Measurements from ENCODE around the gene LSS. TPM values are rescaled to one million over a fixed set of nuclear protein-coding genes. Genes with fewer than 3 reads are reported as not detected.
A peak's percentile ranks its signal among the peaks of the same experiment; 100 is the strongest.

Gene LSS
- total and polyA plus RNA-seq, 2 of the 8 experiments (the other 6 are each of a cell fraction or from before 2014, with no cell fraction given) = 96.1 to 123 TPM

DNA sequence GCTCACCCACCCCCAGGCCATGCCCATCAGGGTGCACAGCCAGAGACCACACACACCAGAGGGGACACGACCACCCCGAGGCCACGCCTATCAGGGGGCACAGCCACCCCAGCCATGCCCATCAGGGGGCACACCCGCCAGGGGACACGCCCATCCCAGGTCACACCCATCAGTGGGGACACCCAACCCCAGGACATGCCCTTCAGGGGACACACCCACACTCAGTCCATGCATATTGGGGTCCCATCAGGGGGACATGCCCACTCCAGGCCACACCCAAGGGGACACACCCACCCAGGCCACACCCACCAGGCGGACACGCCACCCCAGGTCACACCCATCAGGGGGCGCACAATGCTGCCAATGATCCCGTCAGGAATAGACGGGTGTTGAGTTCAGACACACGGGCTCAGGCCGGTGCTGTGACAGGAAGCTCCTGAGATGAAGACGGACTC, 36.1 kb upstream of the LSS start:
- Histone ChIP-seq H3K4me3 (ENCODE audit: extremely low read depth in 1 of 4, insufficient read depth in 2 of 4, low read depth in 3 of 4, low read length in 4 of 4) (no peak overlapping the region), H3K18ac (ENCODE audit: extremely low read depth, low read length) (no peak overlapping the region), H3K9ac (replicated peaks in 1 of 4; ENCODE audit: extremely low read depth in 1 of 4, low read depth in 3 of 4, low read length in 3 of 4) (no peak overlapping the region), H4K5ac (ENCODE audit: insufficient read length, low read depth, low read length) (no peak overlapping the region), H2BK5ac (ENCODE audit: low read depth, low read length) (no peak overlapping the region; the same call in 1 of the 2 replicates), H3K23me2 (ENCODE audit: low read depth, low read length) (no peaks in the 10 kb centered on the region), H3K79me2 (ENCODE audit: control insufficient read depth in 1 of 2, insufficient read depth in 2 of 2, low read length in 2 of 2) (no peaks in the 10 kb centered on the region), H2BK20ac (ENCODE audit: low read length) (no peak overlapping the region), H2BK120ac (replicated peaks; ENCODE audit: low read depth, low read length) (no peak overlapping the region), H3K23ac (ENCODE audit: insufficient read length) (no peak overlapping the region), H3K4me2 (ENCODE audit: insufficient read depth in 1 of 2, low read depth in 2 of 2, low read length in 2 of 2) (no peak overlapping the region), H2AFZ (ENCODE audit: low read length) (no peak overlapping the region), H3K4ac (replicated peaks; ENCODE audit: insufficient read length, low read depth, low read length) (no peak overlapping the region), H3K56ac (replicated peaks; ENCODE audit: insufficient read length, low read depth, low read length) (no peak overlapping the region), H3K27me3 (replicated peaks in 1 of 4; ENCODE audit: control insufficient read depth in 3 of 4, extremely low read depth in 1 of 4, insufficient read depth in 3 of 4, low read length in 3 of 4) (no peaks in the 10 kb centered on the region), H4K20me1 (replicated peaks in 1 of 2; ENCODE audit: control insufficient read depth in 1 of 2, insufficient read depth in 2 of 2, low read length in 2 of 2) (peaks cover 8 to 20% of the 10 kb centered on the region in 2 experiments), H3K4me1 (replicated peaks in 1 of 4; ENCODE audit: control insufficient read depth in 3 of 4, insufficient read depth in 4 of 4, low read length in 3 of 4) (no peaks in the 10 kb centered on the region), H3K79me1 (ENCODE audit: low read depth, low read length) (peaks cover 4% of the 10 kb centered on the region; the same call in 1 of the 2 replicates), H4K8ac (ENCODE audit: extremely low read depth, insufficient read depth, low read length) (no peak overlapping the region), H4K91ac (replicated peaks; ENCODE audit: insufficient read length, low read length) (no peak overlapping the region), H2BK12ac (ENCODE audit: low read depth, low read length) (no peak overlapping the region), H2AK5ac (ENCODE audit: low read depth, low read length) (no peak overlapping the region), H3K9me3 (ENCODE audit: insufficient read depth in 2 of 2, low read depth in 1 of 2, low read length in 1 of 2) (no peaks in the 10 kb centered on the region), H2BK15ac (ENCODE audit: low read length) (no peak overlapping the region), H3K14ac (ENCODE audit: insufficient read length) (no peak overlapping the region), H3K36me3 (ENCODE audit: control insufficient read depth in 2 of 4, insufficient read depth in 4 of 4, low read length in 3 of 4) (peaks cover 21 to 53% (median 48%) of the 10 kb centered on the region in 4 experiments), H3K27ac (ENCODE audit: low read depth, low read length) (no peak overlapping the region)
- FAIRE-seq = no peak
- CTCF ChIA-PET (ENCODE audit: partially characterized antibody) = interaction anchor here (2.4 kb wide), 1 partner anchor 20 kb away, joined by 9 read pairs; the partner anchor contains the start of gene MCM3AP
- no peak for DNase-seq (ENCODE audit: low read depth in 1 of 2, low spot score in 2 of 2)
- POLR2A ChIA-PET (ENCODE audit: partially characterized antibody) = interaction anchor here (1.0 to 1.7 kb wide), 3 partner anchors 11 to 21 kb away, joined by 3 to 6 read pairs (median 3); partner anchors contain the start of genes MCM3AP and YBEY
- WGBS, 2 experiments (ENCODE audit: extremely low coverage in 1 of 2, insufficient coverage in 1 of 2, insufficient read length in 1 of 2, insufficient replicate concordance in 2 of 2, low coverage in 1 of 2, low lambda C conversion rate in 2 of 2, missing lambda C conversion rate in 1 of 2) = 86% methylated on average over 13 of the region's 13 CpGs; no CpG with 5 or more reads in 1 of the 2 experiments
- TF ChIP-seq, protein P1, sequence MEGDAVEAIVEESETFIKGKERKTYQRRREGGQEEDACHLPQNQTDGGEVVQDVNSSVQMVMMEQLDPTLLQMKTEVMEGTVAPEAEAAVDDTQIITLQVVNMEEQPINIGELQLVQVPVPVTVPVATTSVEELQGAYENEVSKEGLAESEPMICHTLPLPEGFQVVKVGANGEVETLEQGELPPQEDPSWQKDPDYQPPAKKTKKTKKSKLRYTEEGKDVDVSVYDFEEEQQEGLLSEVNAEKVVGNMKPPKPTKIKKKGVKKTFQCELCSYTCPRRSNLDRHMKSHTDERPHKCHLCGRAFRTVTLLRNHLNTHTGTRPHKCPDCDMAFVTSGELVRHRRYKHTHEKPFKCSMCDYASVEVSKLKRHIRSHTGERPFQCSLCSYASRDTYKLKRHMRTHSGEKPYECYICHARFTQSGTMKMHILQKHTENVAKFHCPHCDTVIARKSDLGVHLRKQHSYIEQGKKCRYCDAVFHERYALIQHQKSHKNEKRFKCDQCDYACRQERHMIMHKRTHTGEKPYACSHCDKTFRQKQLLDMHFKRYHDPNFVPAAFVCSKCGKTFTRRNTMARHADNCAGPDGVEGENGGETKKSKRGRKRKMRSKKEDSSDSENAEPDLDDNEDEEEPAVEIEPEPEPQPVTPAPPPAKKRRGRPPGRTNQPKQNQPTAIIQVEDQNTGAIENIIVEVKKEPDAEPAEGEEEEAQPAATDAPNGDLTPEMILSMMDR (IDR thresholded peaks at IDR 0.05; ENCODE audit: control extremely low read depth in 1 of 3, insufficient read depth in 1 of 3, low read depth in 1 of 3, low read length in 3 of 3) = peak in 1 of 3 experiments; percentile 20; a peak in 1 of 4 replicates
- TF ChIP-seq POLR2AphosphoS5 (IDR thresholded peaks at IDR 0.05; ENCODE audit: low read depth, low read length) (peak; percentile 40; the same call in 1 of the 2 replicates), TCF12 (IDR thresholded peaks at IDR 0.05; ENCODE audit: low read depth, low read length) (no peak)

Measured in H1 (cell line).